H9 (cell line): ENCODE results near the gene PUM1. TPM values are rescaled to one million over a fixed set of nuclear protein-coding genes. Genes with fewer than 3 reads are reported as not detected.
A peak's percentile ranks its signal among the peaks of the same experiment; 100 is the strongest.

ENCODE experiments used
- DNase-seq: peaks from one replicate; pipeline ENCODE4 v3.0.0-alpha.2; 2017
- H2AFZ ChIP-seq: one replicate; pipeline ENCODE4 v1.6.1; 2013; ENCODE audit warnings: mild to moderate bottlenecking, low read length, control low read depth, moderate library complexity
- H2AK5ac ChIP-seq: 2 replicates; pipeline ENCODE4 v1.6.1; 2013; ENCODE audit warnings: low read length, control low read depth, mixed read lengths; ENCODE audit not compliant: insufficient read length
- H2BK120ac ChIP-seq: one replicate; pipeline ENCODE4 v1.6.1; 2013; ENCODE audit warnings: low read depth, mild to moderate bottlenecking, low read length, control low read depth, inconsistent platforms; ENCODE audit not compliant: poor library complexity, severe bottlenecking
- H2BK12ac ChIP-seq: 2 replicates; pipeline ENCODE4 v1.6.1; 2013; ENCODE audit warnings: low read length, control low read depth, mixed read lengths, low read depth; ENCODE audit not compliant: insufficient read length
- H2BK15ac ChIP-seq: 2 replicates; pipeline ENCODE4 v1.6.1; 2013; ENCODE audit warnings: low read depth, low read length, control low read depth
- H2BK20ac ChIP-seq: one replicate; pipeline ENCODE4 v1.6.1; 2013; ENCODE audit warnings: low read depth, mild to moderate bottlenecking, low read length, control low read depth, inconsistent platforms; ENCODE audit not compliant: poor library complexity, severe bottlenecking
- H2BK5ac ChIP-seq: 2 replicates; pipeline ENCODE4 v1.6.1; 2013; ENCODE audit warnings: low read length, control low read depth, mixed read lengths; ENCODE audit not compliant: insufficient read length
- H3K14ac ChIP-seq: 2 replicates; pipeline ENCODE4 v1.6.1; 2013; ENCODE audit warnings: low read length, control low read depth; ENCODE audit not compliant: insufficient read depth
- H3K18ac ChIP-seq: 2 replicates; pipeline ENCODE4 v1.6.1; 2013; ENCODE audit warnings: low read depth, mild to moderate bottlenecking, mixed read lengths, low read length, control low read depth; ENCODE audit not compliant: insufficient read length
- H3K23ac ChIP-seq: 2 replicates; pipeline ENCODE4 v1.6.1; 2013; ENCODE audit warnings: low read length, control low read depth, mixed read lengths, low read depth; ENCODE audit not compliant: insufficient read length
- H3K23me2 ChIP-seq: 2 replicates; pipeline ENCODE4 v1.6.1; 2013; ENCODE audit warnings: low read depth, mild to moderate bottlenecking, mixed read lengths, low read length, control low read depth; ENCODE audit not compliant: insufficient read length, poor library complexity, severe bottlenecking
- H3K27ac ChIP-seq: 2 replicates; pipeline ENCODE4 v1.5.1; 2013; ENCODE audit warnings: low read length, control low read depth, mixed read lengths, low read depth; ENCODE audit not compliant: insufficient read length
- H3K27me3 ChIP-seq: 2 replicates; pipeline ENCODE4 v1.6.1; 2013; ENCODE audit warnings: low read length, control low read depth, inconsistent platforms; ENCODE audit not compliant: insufficient read depth
- H3K4ac ChIP-seq: 2 replicates; pipeline ENCODE4 v1.6.1; 2013; ENCODE audit warnings: low read depth, mild to moderate bottlenecking, control low read depth, inconsistent platforms, low read length, moderate library complexity
- H3K4me1 ChIP-seq: 2 replicates; pipeline ENCODE4 v1.6.1; 2013; ENCODE audit warnings: low read length, control low read depth, inconsistent platforms; ENCODE audit not compliant: insufficient read depth
- H3K4me2 ChIP-seq: 2 replicates; pipeline ENCODE4 v1.6.1; 2013; ENCODE audit warnings: low read length, control low read depth, mixed read lengths; ENCODE audit not compliant: insufficient read length, insufficient read depth
- H3K56ac ChIP-seq: 2 replicates; pipeline ENCODE4 v1.6.1; 2013; ENCODE audit warnings: low read depth, mild to moderate bottlenecking, mixed read lengths, low read length, control low read depth; ENCODE audit not compliant: insufficient read length
- H3K79me1 ChIP-seq: 2 replicates; pipeline ENCODE4 v1.6.1; 2013; ENCODE audit warnings: low read depth, mild to moderate bottlenecking, moderate library complexity, low read length, control low read depth, inconsistent platforms; ENCODE audit not compliant: insufficient read depth, poor library complexity, severe bottlenecking
- H3K79me2 ChIP-seq: 2 replicates; pipeline ENCODE4 v1.6.1; 2013; ENCODE audit warnings: low read length, control low read depth, inconsistent platforms; ENCODE audit not compliant: insufficient read depth
- H3K9ac ChIP-seq: 2 replicates; pipeline ENCODE4 v1.6.1; 2013; ENCODE audit warnings: low read length, control low read depth, mixed read lengths; ENCODE audit not compliant: insufficient read length; ENCODE audit errors: extremely low read depth
- H3K9me3 ChIP-seq: one replicate; pipeline ENCODE4 v1.6.1; 2013; ENCODE audit warnings: low read depth, low read length, inconsistent platforms; ENCODE audit not compliant: control insufficient read depth
- H3T11ph ChIP-seq: one replicate; pipeline ENCODE4 v1.6.1; 2013; ENCODE audit warnings: mild to moderate bottlenecking, low read length, control low read depth, inconsistent platforms
- H4K20me1 ChIP-seq: one replicate; pipeline ENCODE4 v1.6.1; 2013; ENCODE audit not compliant: control insufficient read depth, insufficient read length, insufficient read depth
- H4K5ac ChIP-seq: 2 replicates; pipeline ENCODE4 v1.6.1; 2013; ENCODE audit warnings: low read depth, mild to moderate bottlenecking, mixed read lengths, low read length, control low read depth; ENCODE audit not compliant: insufficient read length
- H4K8ac ChIP-seq: replicated peaks from 2 replicates; pipeline ENCODE4 v1.6.1; 2013; ENCODE audit warnings: low read length, control low read depth, mixed read lengths, low read depth; ENCODE audit not compliant: insufficient read length
- H4K91ac ChIP-seq: 2 replicates; pipeline ENCODE4 v1.6.1; 2013; ENCODE audit warnings: low read depth, mild to moderate bottlenecking, moderate library complexity, mixed read lengths, low read length, control low read depth; ENCODE audit not compliant: insufficient read length
- H3K27ac Mint-ChIP-seq, 3 experiments: 2 replicates in 2 of 3; 3 replicates in 1 of 3; pipeline ENCODE4 v1.8.0; 2020 to 2021; ENCODE audit warnings: mixed read lengths in 3 of 3, mild to moderate bottlenecking in 1 of 3, moderate library complexity in 1 of 3
- H3K27me3 Mint-ChIP-seq: 2 replicates; pipeline ENCODE4 v1.8.0; 2021; ENCODE audit warnings: low read depth, mild to moderate bottlenecking, moderate library complexity, mixed read lengths
- H3K36me3 Mint-ChIP-seq, 3 experiments: 2 replicates in 2 of 3; 3 replicates in 1 of 3; pipeline ENCODE4 v1.8.0; 2020 to 2021; ENCODE audit warnings: low read depth in 3 of 3, mixed read lengths in 3 of 3; ENCODE audit not compliant: insufficient read depth in 1 of 3
- H3K4me1 Mint-ChIP-seq, 2 experiments: 2 replicates each; pipeline ENCODE4 v1.8.0; 2020; ENCODE audit warnings: mixed read lengths in 2 of 2
- H3K4me3 Mint-ChIP-seq, 2 experiments: 2 replicates in 1 of 2; 3 replicates in 1 of 2; pipeline ENCODE4 v1.8.0; 2020 to 2021; ENCODE audit warnings: mild to moderate bottlenecking in 2 of 2, mixed read lengths in 2 of 2, moderate library complexity in 1 of 2
- H3K9me3 Mint-ChIP-seq, 2 experiments: 2 replicates in 1 of 2; 3 replicates in 1 of 2; pipeline ENCODE4 v1.8.0; 2020; ENCODE audit warnings: mild to moderate bottlenecking in 2 of 2, mixed read lengths in 2 of 2, moderate library complexity in 1 of 2
- CTCF ChIP-seq: fragments of 200-600 bp; sonication (generic); conservative IDR thresholded peaks from 3 replicates; pipeline ENCODE4 v1.8.0; 2021; ENCODE audit warnings: antibody characterized with exemption, mild to moderate bottlenecking
- WGBS: extraction: QIAGEN DNeasy Blood & Tissue Kit; methylation state at CpG from one replicate; pipeline ENCODE4 v1.1.7; 2013; ENCODE audit warnings: missing lambda C conversion rate, low lambda C conversion rate, mixed read lengths; ENCODE audit not compliant: insufficient read length; ENCODE audit errors: extremely low coverage; 5-methylcytosine and 5-hydroxymethylcytosine counted together
- total RNA-seq: library from RNA; stranded (reverse); gene quantifications from 2 replicates; pipeline ENCODE4 v1.2.1, GENCODE V29; 2021

PUM1 gene
- total RNA-seq, 1 experiment from 2014 or later, result 164 TPM

GRCh38 chr1:30889511-30889910 lies 176.0 kb downstream of the PUM1 start:
- peaks cover 5% of the 10 kb centered on the region; the same call in 1 of the 2 replicates for H3K4me1 ChIP-seq
- H3K27ac ChIP-seq, result no peak overlapping the region
- no peak overlapping the region for H3K14ac ChIP-seq
- H3K23me2 ChIP-seq, result no peaks in the 10 kb centered on the region
- H3K9me3 Mint-ChIP-seq, result no peaks in the 10 kb centered on the region; a peak in 1 of 5 replicates
- H3K27ac Mint-ChIP-seq, result 0 out of 7 replicates have a peak overlapping the region, but pooled peaks of 1 of the 3 experiments have one; percentile 7
- H4K8ac ChIP-seq, result no peak overlapping the region
- no peak overlapping the region for H3K56ac ChIP-seq
- H2BK12ac ChIP-seq, result no peak overlapping the region
- H3K23ac ChIP-seq, result no peak overlapping the region
- no peak for TF ChIP-seq CTCF
- no peaks in the 10 kb centered on the region for H4K20me1 ChIP-seq
- peaks cover 34 to 42% of the 10 kb centered on the region in 2 experiments for H3K4me1 Mint-ChIP-seq
- no CpG with 5 or more reads among the region's 5 CpGs for WGBS
- H3K18ac ChIP-seq, result no peak overlapping the region
- no peak overlapping the region for H3T11ph ChIP-seq
- H2BK120ac ChIP-seq, result no peak overlapping the region
- H4K91ac ChIP-seq, result no peak overlapping the region
- no peaks in the 10 kb centered on the region for H3K79me2 ChIP-seq
- no peak overlapping the region for H3K4me3 Mint-ChIP-seq
- H2AK5ac ChIP-seq, result no peak overlapping the region
- no peaks in the 10 kb centered on the region for H3K79me1 ChIP-seq
- no peak overlapping the region for H2BK5ac ChIP-seq
- no peak overlapping the region for H3K4ac ChIP-seq
- no peak overlapping the region for H2BK20ac ChIP-seq
- no peak for DNase-seq
- H3K4me2 ChIP-seq, result no peak overlapping the region
- no peak overlapping the region for H3K9ac ChIP-seq
- no peaks in the 10 kb centered on the region for H3K27me3 ChIP-seq
- H3K36me3 Mint-ChIP-seq, result peaks cover 0 to 4% (median 0%) of the 10 kb centered on the region in 3 experiments; a peak in 1 of 7 replicates
- no peak overlapping the region for H4K5ac ChIP-seq
- no peaks in the 10 kb centered on the region for H3K27me3 Mint-ChIP-seq
- no peak overlapping the region for H2AFZ ChIP-seq
- no peaks in the 10 kb centered on the region for H3K9me3 ChIP-seq
- no peak overlapping the region for H2BK15ac ChIP-seq
